Activated CD4-positive, alpha-beta T cell treated with anti-CD3 and anti-CD28 coated beads for 48 hours (primary cell): ENCODE data around the gene CCDC150.
"Not testable (repeated sequence)": the region's sequence is repeated elsewhere in the genome, so short reads cannot be mapped to it uniquely, and the experiment has no call there.

Experiments
- DNase-seq: peaks from one replicate; pipeline ENCODE4 v3.0.0-alpha.2; 2020

Gene CCDC150

GRCh38 chr2:196638765-196639164 lies 750 bp upstream of the CCDC150 start:
- no peak for DNase-seq

- no peak for DNase-seq
These were observed 575 bp downstream of the CCDC150 start for GRCh38 chr2:196640031-196640548.

- DNase-seq, result no peak
These were observed 9.7 kb downstream of the CCDC150 start for GRCh38 chr2:196649202-196649601.

- no peak for DNase-seq
These were observed 12.0 kb downstream of the CCDC150 start for GRCh38 chr2:196651387-196652094.

GRCh38 chr2:196652869-196653268 lies 13.4 kb downstream of the CCDC150 start:
- no peak for DNase-seq

GRCh38 chr2:196653843-196654242 lies 14.3 kb downstream of the CCDC150 start:
- no peak for DNase-seq

GRCh38 chr2:196655761-196656160 lies 16.2 kb downstream of the CCDC150 start:
- no peak for DNase-seq

- no peak for DNase-seq
These were observed 17.8 kb downstream of the CCDC150 start for GRCh38 chr2:196657333-196657732.

GRCh38 chr2:196659844-196660243 lies 20.3 kb downstream of the CCDC150 start:
- DNase-seq, result no peak

- no peak for DNase-seq
These were observed 20.7 kb downstream of the CCDC150 start for GRCh38 chr2:196660244-196660643.

- DNase-seq, result no peak
These were observed 30.8 kb downstream of the CCDC150 start for GRCh38 chr2:196670342-196670741.

- no peak for DNase-seq
These were observed 36.4 kb downstream of the CCDC150 start for GRCh38 chr2:196675963-196676362.

GRCh38 chr2:196677404-196677803 lies 37.9 kb downstream of the CCDC150 start:
- DNase-seq, result no peak

- no peak for DNase-seq
These were observed 39.9 kb downstream of the CCDC150 start for GRCh38 chr2:196679368-196679767.

- DNase-seq, result no peak
These were observed 42.0 kb downstream of the CCDC150 start for GRCh38 chr2:196681510-196681909.

GRCh38 chr2:196685792-196686191 lies 46.3 kb downstream of the CCDC150 start:
- no peak for DNase-seq

- DNase-seq, result not testable (repeated sequence)
These were observed 47.2 kb downstream of the CCDC150 start for GRCh38 chr2:196686737-196687136.

- DNase-seq, result no peak
These were observed 57.0 kb downstream of the CCDC150 start for GRCh38 chr2:196696423-196697079.

GRCh38 chr2:196697825-196698224 lies 58.3 kb downstream of the CCDC150 start:
- DNase-seq, result no peak

GRCh38 chr2:196702641-196703040 lies 63.1 kb downstream of the CCDC150 start:
- DNase-seq, result no peak

- DNase-seq, result no peak
These were observed 64.2 kb downstream of the CCDC150 start for GRCh38 chr2:196703695-196704094.

GRCh38 chr2:196710056-196710455 lies 70.5 kb downstream of the CCDC150 start:
- DNase-seq, result not testable (repeated sequence)

GRCh38 chr2:196711625-196712024 lies 72.1 kb downstream of the CCDC150 start:
- DNase-seq, result no peak

- no peak for DNase-seq
These were observed 73.4 kb downstream of the CCDC150 start for GRCh38 chr2:196712867-196713266.
